Neutrophil (primary cell): ENCODE measurements around the gene TPPP.

Experiments
- H3K27ac ChIP-seq: fragments of 200-600 bp; sonication (generic); 2 replicates; pipeline ENCODE4 v1.5.1; 2016; ENCODE audit warnings: mild to moderate bottlenecking, moderate library complexity
- H3K27me3 ChIP-seq: fragments of 200-600 bp; sonication (generic); 2 replicates; pipeline ENCODE4 v1.6.0; 2016; ENCODE audit warnings: mild to moderate bottlenecking
- H3K36me3 ChIP-seq: fragments of 200-600 bp; sonication (generic); 2 replicates; pipeline ENCODE4 v1.5.1; 2017
- H3K4me1 ChIP-seq, 2 experiments: fragments of 200-600 bp in 1 of 2; sonication (generic) in 1 of 2; 1 replicate in 1 of 2; 2 replicates in 1 of 2; pipeline versions ENCODE4 v1.5.1 to v1.6.1; 2013 to 2016; ENCODE audit warnings: low read depth in 1 of 2, low read length in 1 of 2, mild to moderate bottlenecking in 1 of 2, moderate library complexity in 1 of 2; ENCODE audit not compliant: control insufficient read depth in 1 of 2, insufficient read depth in 1 of 2
- H3K4me3 ChIP-seq, 2 experiments: fragments of 200-600 bp in 1 of 2; sonication (generic) in 1 of 2; 1 replicate in 1 of 2; 2 replicates in 1 of 2; pipeline ENCODE4 v1.5.1; 2013 to 2016; ENCODE audit warnings: low read depth in 1 of 2, low read length in 1 of 2, mild to moderate bottlenecking in 1 of 2, moderate library complexity in 1 of 2
- H3K9me3 ChIP-seq: fragments of 200-600 bp; sonication (generic); 2 replicates; pipeline ENCODE4 v1.5.1; 2016
- TF ChIP-seq, protein P1 (sequence below): fragments of 200-600 bp; sonication (generic); IDR thresholded peaks from 2 replicates; pipeline ENCODE4 v1.5.1; 2016; ENCODE audit warnings: antibody characterized with exemption

Gene TPPP

DNA sequence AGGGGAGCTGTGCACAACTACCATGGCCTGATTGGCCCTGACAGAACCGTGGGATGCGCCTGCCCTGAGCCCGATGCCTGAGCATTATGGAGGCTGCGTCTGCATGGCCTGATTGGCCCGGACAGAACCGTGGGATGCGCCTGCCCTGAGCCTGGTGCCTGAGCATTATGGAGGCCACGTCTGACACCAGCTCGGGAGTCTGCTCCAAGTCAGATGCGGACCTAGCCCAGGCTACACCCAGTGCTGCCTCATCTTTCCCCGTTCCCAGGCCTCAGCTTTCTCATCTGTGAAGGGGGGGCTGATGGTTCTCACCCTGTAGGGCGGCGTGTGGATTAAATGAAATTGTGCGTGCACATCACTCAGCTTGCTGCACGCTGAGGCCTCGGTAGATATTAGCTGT lies 73.7 kb downstream of the TPPP start:
- peaks cover 41% of the 10 kb centered on the region for H3K36me3 ChIP-seq
- H3K9me3 ChIP-seq, result no peaks in the 10 kb centered on the region
- TF ChIP-seq, protein P1, sequence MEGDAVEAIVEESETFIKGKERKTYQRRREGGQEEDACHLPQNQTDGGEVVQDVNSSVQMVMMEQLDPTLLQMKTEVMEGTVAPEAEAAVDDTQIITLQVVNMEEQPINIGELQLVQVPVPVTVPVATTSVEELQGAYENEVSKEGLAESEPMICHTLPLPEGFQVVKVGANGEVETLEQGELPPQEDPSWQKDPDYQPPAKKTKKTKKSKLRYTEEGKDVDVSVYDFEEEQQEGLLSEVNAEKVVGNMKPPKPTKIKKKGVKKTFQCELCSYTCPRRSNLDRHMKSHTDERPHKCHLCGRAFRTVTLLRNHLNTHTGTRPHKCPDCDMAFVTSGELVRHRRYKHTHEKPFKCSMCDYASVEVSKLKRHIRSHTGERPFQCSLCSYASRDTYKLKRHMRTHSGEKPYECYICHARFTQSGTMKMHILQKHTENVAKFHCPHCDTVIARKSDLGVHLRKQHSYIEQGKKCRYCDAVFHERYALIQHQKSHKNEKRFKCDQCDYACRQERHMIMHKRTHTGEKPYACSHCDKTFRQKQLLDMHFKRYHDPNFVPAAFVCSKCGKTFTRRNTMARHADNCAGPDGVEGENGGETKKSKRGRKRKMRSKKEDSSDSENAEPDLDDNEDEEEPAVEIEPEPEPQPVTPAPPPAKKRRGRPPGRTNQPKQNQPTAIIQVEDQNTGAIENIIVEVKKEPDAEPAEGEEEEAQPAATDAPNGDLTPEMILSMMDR, result no peak
- no peak overlapping the region for H3K27ac ChIP-seq
- H3K27me3 ChIP-seq, result no peaks in the 10 kb centered on the region
- no peak overlapping the region for H3K4me3 ChIP-seq
- H3K4me1 ChIP-seq, result no peaks in the 10 kb centered on the region

DNA sequence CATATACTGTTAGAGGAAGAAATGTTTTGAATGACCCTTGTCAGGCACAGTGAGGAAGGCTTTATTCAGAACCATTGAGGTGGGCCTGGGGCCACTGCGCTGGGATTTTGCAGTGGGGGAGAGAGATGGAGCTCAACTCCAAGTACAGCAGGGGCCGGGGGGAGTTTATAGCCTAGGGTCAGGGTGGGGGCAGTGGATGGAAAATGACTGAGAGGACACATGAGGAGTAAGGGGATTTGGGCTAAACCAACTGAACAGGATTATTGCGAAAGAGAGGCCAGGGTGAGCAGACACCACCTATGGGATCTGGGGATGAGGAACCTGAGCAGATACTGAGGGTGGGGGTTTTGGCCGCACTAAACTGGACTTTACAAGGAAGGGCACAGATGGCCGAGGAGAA lies 74.7 kb downstream of the TPPP start:
- H3K36me3 ChIP-seq, result peaks cover 33% of the 10 kb centered on the region
- no peak overlapping the region for H3K4me3 ChIP-seq

DNA sequence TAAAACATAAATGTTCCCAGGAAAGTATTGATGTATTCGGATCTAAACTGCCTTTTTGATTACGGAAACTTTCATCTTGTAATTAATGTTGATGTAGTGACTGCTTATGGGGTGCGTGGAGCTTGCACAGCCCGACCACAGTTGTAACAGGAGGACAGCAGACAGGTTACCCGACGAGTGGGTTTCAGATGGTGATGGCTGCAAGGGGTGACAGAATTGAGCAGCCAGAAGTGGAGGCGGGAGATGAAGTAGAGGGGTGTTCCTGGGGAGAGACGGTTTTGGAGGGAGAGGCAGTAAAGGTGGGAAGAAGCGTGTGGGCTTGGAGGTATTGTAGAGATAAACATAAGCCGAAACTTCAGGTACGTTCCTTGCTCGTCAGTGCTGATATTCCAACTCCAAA lies 75.3 kb downstream of the TPPP start:
- Histone ChIP-seq H3K36me3 (peaks cover 31% of the 10 kb centered on the region), H3K9me3 (no peaks in the 10 kb centered on the region), H3K4me3 (no peak overlapping the region), H3K4me1 (peaks cover 3 to 5% of the 10 kb centered on the region in 2 experiments), H3K27me3 (no peaks in the 10 kb centered on the region), H3K27ac (no peak overlapping the region)
- TF ChIP-seq, protein P1, result no peak

More for the DNA sequence above, 74.7 kb downstream of the TPPP start:
- Histone ChIP-seq H3K9me3 (no peaks in the 10 kb centered on the region), H3K4me1 (peaks cover 0 to 2% of the 10 kb centered on the region in 2 experiments), H3K27ac (no peak overlapping the region), H3K27me3 (no peaks in the 10 kb centered on the region)
- TF ChIP-seq, protein P1, result no peak

DNA sequence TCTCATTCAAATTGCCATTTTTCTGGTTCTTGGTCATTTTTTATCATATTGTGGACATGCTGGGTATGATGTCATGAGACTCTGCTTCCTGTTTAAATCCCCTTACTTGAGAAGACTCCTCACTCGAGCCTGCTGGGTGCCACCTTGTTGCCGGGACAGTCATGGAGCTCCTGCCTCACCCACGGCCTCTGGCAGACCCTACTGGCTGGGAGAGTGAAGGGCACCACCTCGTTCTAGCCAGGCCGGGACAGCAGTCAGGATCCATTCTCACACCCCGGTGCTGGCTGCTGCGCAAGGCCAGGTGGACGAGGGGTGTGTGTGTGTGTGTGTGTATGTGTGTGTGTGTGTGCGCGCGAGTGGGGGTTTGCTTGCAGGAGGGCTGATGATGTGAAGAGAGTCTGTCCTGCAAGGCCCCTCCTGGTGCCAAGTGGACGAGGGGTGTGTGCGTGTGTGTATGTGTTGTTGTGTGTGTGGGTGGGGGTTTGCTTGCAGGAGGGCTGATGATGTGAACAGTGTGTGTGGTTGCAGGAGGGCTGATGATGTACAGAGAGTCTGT lies 76.6 kb downstream of the TPPP start:
- no peaks in the 10 kb centered on the region for H3K9me3 ChIP-seq

DNA sequence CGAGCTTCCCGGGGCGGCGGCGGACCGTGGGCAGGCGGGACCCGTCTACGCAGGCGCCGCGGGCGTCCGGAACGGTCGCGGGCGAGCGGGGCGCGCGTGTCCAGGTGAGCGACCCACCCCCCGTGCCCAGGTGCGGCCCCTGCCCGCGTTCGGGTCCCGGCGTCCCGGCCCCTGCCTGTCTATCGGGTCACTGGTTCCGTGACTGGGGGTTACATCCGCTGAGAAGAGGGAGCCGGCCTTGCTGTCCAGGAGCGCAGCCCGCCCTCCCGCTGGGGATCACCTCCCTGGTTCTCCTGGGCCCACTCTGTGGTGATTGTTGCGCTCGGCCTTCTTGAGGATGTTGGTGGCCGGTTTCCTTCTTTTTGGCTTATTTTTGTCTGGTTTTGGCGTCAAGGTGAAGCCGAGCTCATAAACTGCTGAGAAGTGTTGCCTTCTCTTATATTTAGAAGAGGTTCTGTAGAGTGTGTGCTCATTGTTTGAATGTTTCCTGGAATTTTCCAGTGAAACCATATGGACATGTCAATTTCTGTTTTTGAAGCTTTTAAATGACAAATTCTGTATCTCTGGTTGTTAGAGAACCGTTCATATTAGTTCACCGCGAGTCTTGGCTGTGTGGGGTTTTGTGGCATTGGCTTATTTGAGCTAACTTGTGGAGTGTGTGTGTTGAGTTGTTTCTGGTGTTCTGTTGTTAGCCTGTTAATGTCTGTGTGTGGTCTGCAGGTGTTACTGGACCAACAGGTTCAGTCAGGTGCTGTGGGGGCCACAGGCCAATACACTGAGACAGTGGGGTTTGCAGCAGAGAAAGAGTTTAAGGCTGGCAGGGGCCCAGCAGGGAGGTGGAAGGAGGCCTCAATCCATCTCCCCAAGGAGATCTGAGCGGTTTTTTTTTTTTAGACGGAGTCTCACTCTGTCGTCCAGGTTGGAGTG lies 80.4 kb downstream of the TPPP start:
- no peaks in the 10 kb centered on the region for H3K36me3 ChIP-seq
- no peaks in the 10 kb centered on the region for H3K9me3 ChIP-seq
- peak overlapping the region; percentile 70 to 87 for H3K4me3 ChIP-seq
- peaks cover 18% of the 10 kb centered on the region for H3K27me3 ChIP-seq
- TF ChIP-seq, protein P1, result no peak
- peak overlapping the region; percentile 46 for H3K27ac ChIP-seq
- H3K4me1 ChIP-seq, result peaks cover 15 to 18% of the 10 kb centered on the region in 2 experiments

More for the DNA sequence above, 76.6 kb downstream of the TPPP start:
- Histone ChIP-seq H3K4me1 (peaks cover 12 to 14% of the 10 kb centered on the region in 2 experiments), H3K4me3 (no peak overlapping the region), H3K36me3 (peaks cover 24% of the 10 kb centered on the region), H3K27me3 (peaks cover under 1% of the 10 kb centered on the region), H3K27ac (no peak overlapping the region)
- TF ChIP-seq, protein P1, result no peak
